ENCODE results near the gene TAOK3.
A peak's percentile ranks its signal among the peaks of the same experiment; 100 is the strongest.
"Not testable (repeated sequence)": the region's sequence is repeated elsewhere in the genome, so short reads cannot be mapped to it uniquely, and the experiment has no call there.

TAOK3 gene

GRCh38 chr12:118288174-118288573 lies 84.5 kb downstream of the TAOK3 start:
- no peak for DNase-seq

GRCh38 chr12:118287728-118288127 lies 85.0 kb downstream of the TAOK3 start:
- DNase-seq = no peak

- DNase-seq = no peak
Measured at GRCh38 chr12:118282767-118283166, 89.9 kb downstream of the TAOK3 start.

- DNase-seq = not testable (repeated sequence)
Measured at GRCh38 chr12:118278288-118278687, 94.4 kb downstream of the TAOK3 start.

GRCh38 chr12:118274066-118274465 lies 98.6 kb downstream of the TAOK3 start:
- DNase-seq = no peak

- no peak for DNase-seq
Measured at GRCh38 chr12:118271770-118272417, 100.8 kb downstream of the TAOK3 start.

GRCh38 chr12:118271183-118271582 lies 101.5 kb downstream of the TAOK3 start:
- DNase-seq = peak; percentile 3

GRCh38 chr12:118269806-118270205 lies 102.9 kb downstream of the TAOK3 start:
- no peak for DNase-seq

- DNase-seq = peak; percentile 12
Measured at GRCh38 chr12:118259079-118259478, 113.6 kb downstream of the TAOK3 start.

GRCh38 chr12:118256352-118256751 lies 116.4 kb downstream of the TAOK3 start:
- DNase-seq = no peak

- DNase-seq = no peak
Measured at GRCh38 chr12:118249547-118249946, 123.2 kb downstream of the TAOK3 start.

- DNase-seq = not testable (repeated sequence)
Measured at GRCh38 chr12:118245886-118246285, 126.8 kb downstream of the TAOK3 start.

GRCh38 chr12:118238888-118239287 lies 133.8 kb downstream of the TAOK3 start:
- no peak for DNase-seq

- DNase-seq = peak; percentile 52
Measured at GRCh38 chr12:118237908-118238307, 134.8 kb downstream of the TAOK3 start.

- no peak for DNase-seq
Measured at GRCh38 chr12:118237052-118237665, 135.5 kb downstream of the TAOK3 start.

- no peak for DNase-seq
Measured at GRCh38 chr12:118220702-118221101, 152.0 kb downstream of the TAOK3 start.

GRCh38 chr12:118219772-118220171 lies 152.9 kb downstream of the TAOK3 start:
- DNase-seq = no peak

- DNase-seq = no peak
Measured at GRCh38 chr12:118219106-118219505, 153.6 kb downstream of the TAOK3 start.

- DNase-seq = no peak
Measured at GRCh38 chr12:118213452-118213851, 159.3 kb downstream of the TAOK3 start.

GRCh38 chr12:118212606-118213005 lies 160.1 kb downstream of the TAOK3 start:
- no peak for DNase-seq

- DNase-seq = no peak
Measured at GRCh38 chr12:118206107-118206412, 166.6 kb downstream of the TAOK3 start.

- DNase-seq = no peak
Measured at GRCh38 chr12:118193958-118194357, 178.7 kb downstream of the TAOK3 start.

- DNase-seq = no peak
Measured at GRCh38 chr12:118193477-118193876, 179.2 kb downstream of the TAOK3 start.

- peak; percentile 44 for DNase-seq
Measured at GRCh38 chr12:118190266-118190665, 182.4 kb downstream of the TAOK3 start.

- DNase-seq = peak; percentile 60
Measured at GRCh38 chr12:118189741-118190191, 182.9 kb downstream of the TAOK3 start.

Measured in EL (cell line).